Measurements from ENCODE around the gene SPATC1L. TPM values are rescaled to one million over a fixed set of nuclear protein-coding genes. Genes with fewer than 3 reads are reported as not detected.
A peak's percentile ranks its signal among the peaks of the same experiment; 100 is the strongest.

The SPATC1L gene
- total and polyA plus RNA-seq, 4 experiments from 2014 or later: 6.0 to 6.9 (median 6.6) TPM

- Mint-ChIP-seq H3K27ac (no peak overlapping the region), H3K36me3 (no peaks in the 10 kb centered on the region), H3K4me3 (no peak overlapping the region), H3K4me1 (peaks cover 0 to 6% (median 0%) of the 10 kb centered on the region in 4 donors), H3K27me3 (peaks cover 0 to under 1% of the 10 kb centered on the region in 2 donors), H3K9me3 (no peaks in the 10 kb centered on the region)
- no peak overlapping the region for H3K4me3 ChIP-seq (ENCODE audit: low read length in 2 of 2)
- POLR2A ChIA-PET (ENCODE audit: partially characterized antibody): no interaction called here
- H3K36me3 ChIP-seq (ENCODE audit: insufficient read depth, low read length): no peaks in the 10 kb centered on the region
- intact Hi-C loops (cut with micrococcal nuclease): no loop called here
- CTCF ChIA-PET (ENCODE audit: partially characterized antibody): no interaction called here
- no peaks in the 10 kb centered on the region for H3K9me3 ChIP-seq (ENCODE audit: control insufficient read depth in 1 of 2, low read length in 2 of 2)
- no peaks in the 10 kb centered on the region for H3K4me1 ChIP-seq (ENCODE audit: insufficient read depth, low read length)
- no peak overlapping the region for H3K27ac ChIP-seq (ENCODE audit: low read depth, low read length)
- H3K27me3 ChIP-seq (ENCODE audit: insufficient read depth, low read length): no peaks in the 10 kb centered on the region
- DNase-seq: peak in 1 of 5 donors; percentile 3
These were observed 54.2 kb downstream of the SPATC1L start for GRCh38 chr21:46129846-46130651.

DNA sequence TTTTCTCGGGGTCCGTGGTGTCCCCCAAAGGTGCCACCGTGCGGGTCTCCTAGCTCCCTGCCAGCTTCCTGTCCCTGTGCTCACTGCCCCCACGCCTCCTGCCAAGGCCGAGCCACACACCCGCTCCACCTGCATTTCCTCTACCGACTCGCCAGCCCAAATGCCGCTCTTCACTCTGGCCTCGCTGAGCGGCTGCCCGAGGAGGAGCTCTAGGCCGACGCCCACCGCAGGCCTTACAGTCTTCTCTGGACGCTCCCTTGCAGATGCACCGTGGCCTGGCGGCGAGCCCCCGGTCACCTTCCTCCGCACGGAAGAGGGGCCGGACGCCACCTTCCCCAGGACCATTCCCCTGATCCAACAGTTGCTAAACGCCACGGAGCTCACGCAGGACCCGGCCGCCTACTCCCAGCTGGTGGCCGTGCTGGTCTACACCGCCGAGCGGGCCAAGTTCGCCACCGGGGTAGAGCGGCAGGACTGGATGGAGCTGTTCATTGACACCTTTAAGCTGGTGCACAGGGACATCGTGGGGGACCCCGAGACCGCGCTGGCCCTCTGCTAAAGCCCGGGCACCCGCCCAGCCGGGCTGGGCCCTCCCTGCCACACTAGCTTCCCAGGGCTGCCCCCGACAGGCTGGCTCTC is 55.2 kb downstream of the SPATC1L start:
- ChIA-PET POLR2A (ENCODE audit: partially characterized antibody) (no interaction called here), CTCF (ENCODE audit: partially characterized antibody) (no interaction called here)
- Mint-ChIP-seq H3K9me3 (no peaks in the 10 kb centered on the region), H3K4me1 (peaks cover 0 to 6% (median 0%) of the 10 kb centered on the region in 4 donors), H3K4me3 (no peak overlapping the region), H3K36me3 (no peaks in the 10 kb centered on the region), H3K27ac (no peak overlapping the region), H3K27me3 (no peaks in the 10 kb centered on the region)
- H3K4me3 ChIP-seq (ENCODE audit: low read length in 2 of 2): no peak overlapping the region
- intact Hi-C loops (cut with micrococcal nuclease): no loop called here
- no peak overlapping the region for H3K27ac ChIP-seq (ENCODE audit: low read depth, low read length)
- no peaks in the 10 kb centered on the region for H3K4me1 ChIP-seq (ENCODE audit: insufficient read depth, low read length)
- peak in 1 of 5 donors; percentile 17 for DNase-seq
- no peaks in the 10 kb centered on the region for H3K9me3 ChIP-seq (ENCODE audit: control insufficient read depth in 1 of 2, low read length in 2 of 2)
- H3K27me3 ChIP-seq (ENCODE audit: insufficient read depth, low read length): no peaks in the 10 kb centered on the region
- H3K36me3 ChIP-seq (ENCODE audit: insufficient read depth, low read length): no peaks in the 10 kb centered on the region

- Mint-ChIP-seq H3K9me3 (no peaks in the 10 kb centered on the region), H3K4me1 (peaks cover 0 to 6% (median 0%) of the 10 kb centered on the region in 4 donors), H3K27me3 (no peaks in the 10 kb centered on the region), H3K36me3 (no peaks in the 10 kb centered on the region), H3K4me3 (no peak overlapping the region), H3K27ac (no peak overlapping the region)
- ChIA-PET POLR2A (ENCODE audit: partially characterized antibody) (no interaction called here), CTCF (ENCODE audit: partially characterized antibody) (no interaction called here)
- Histone ChIP-seq H3K9me3 (ENCODE audit: control insufficient read depth in 1 of 2, low read length in 2 of 2) (no peaks in the 10 kb centered on the region), H3K4me3 (ENCODE audit: low read length in 2 of 2) (no peak overlapping the region), H3K27ac (ENCODE audit: low read depth, low read length) (no peak overlapping the region), H3K27me3 (ENCODE audit: insufficient read depth, low read length) (no peaks in the 10 kb centered on the region), H3K4me1 (ENCODE audit: insufficient read depth, low read length) (no peaks in the 10 kb centered on the region), H3K36me3 (ENCODE audit: insufficient read depth, low read length) (no peaks in the 10 kb centered on the region)
- intact Hi-C loops (cut with micrococcal nuclease): no loop called here
- DNase-seq: peak in 1 of 5 donors; percentile 23
These were observed 55.9 kb downstream of the SPATC1L start for GRCh38 chr21:46128106-46128932.

- no peak overlapping the region for H3K4me3 ChIP-seq (ENCODE audit: low read length in 2 of 2)
- no peaks in the 10 kb centered on the region for H3K27me3 ChIP-seq (ENCODE audit: insufficient read depth, low read length)
- Mint-ChIP-seq H3K36me3 (no peaks in the 10 kb centered on the region), H3K4me1 (peaks cover 0 to 6% (median 0%) of the 10 kb centered on the region in 4 donors), H3K27ac (no peak overlapping the region), H3K9me3 (no peaks in the 10 kb centered on the region), H3K27me3 (no peaks in the 10 kb centered on the region), H3K4me3 (no peak overlapping the region)
- H3K27ac ChIP-seq (ENCODE audit: low read depth, low read length): no peak overlapping the region
- no peaks in the 10 kb centered on the region for H3K9me3 ChIP-seq (ENCODE audit: control insufficient read depth in 1 of 2, low read length in 2 of 2)
- H3K36me3 ChIP-seq (ENCODE audit: insufficient read depth, low read length): no peaks in the 10 kb centered on the region
- POLR2A ChIA-PET (ENCODE audit: partially characterized antibody): no interaction called here
- no peaks in the 10 kb centered on the region for H3K4me1 ChIP-seq (ENCODE audit: insufficient read depth, low read length)
- CTCF ChIA-PET (ENCODE audit: partially characterized antibody): no interaction called here
- intact Hi-C loops (cut with micrococcal nuclease): no loop called here
- peak in 1 of 5 donors; percentile 15 for DNase-seq
These were observed 56.8 kb downstream of the SPATC1L start for GRCh38 chr21:46127239-46128105.

GRCh38 chr21:46126309-46127238 is 57.7 kb downstream of the SPATC1L start:
- no peaks in the 10 kb centered on the region for H3K36me3 Mint-ChIP-seq
- DNase-seq: peak in 1 of 5 donors; percentile 27
- Histone ChIP-seq H3K36me3 (ENCODE audit: insufficient read depth, low read length) (no peaks in the 10 kb centered on the region), H3K9me3 (ENCODE audit: control insufficient read depth in 1 of 2, low read length in 2 of 2) (no peaks in the 10 kb centered on the region), H3K27me3 (ENCODE audit: insufficient read depth, low read length) (no peaks in the 10 kb centered on the region), H3K4me3 (ENCODE audit: low read length in 2 of 2) (no peak overlapping the region), H3K27ac (ENCODE audit: low read depth, low read length) (no peak overlapping the region), H3K4me1 (ENCODE audit: insufficient read depth, low read length) (no peaks in the 10 kb centered on the region)
- POLR2A ChIA-PET (ENCODE audit: partially characterized antibody): no interaction called here
- H3K27me3 Mint-ChIP-seq: no peaks in the 10 kb centered on the region
- H3K4me3 Mint-ChIP-seq: no peak overlapping the region
- intact Hi-C loops (cut with micrococcal nuclease): no loop called here
- no peaks in the 10 kb centered on the region for H3K9me3 Mint-ChIP-seq
- CTCF ChIA-PET (ENCODE audit: partially characterized antibody): no interaction called here
- no peak overlapping the region for H3K27ac Mint-ChIP-seq
- H3K4me1 Mint-ChIP-seq: peaks cover 0 to 6% (median 0%) of the 10 kb centered on the region in 4 donors

DNA sequence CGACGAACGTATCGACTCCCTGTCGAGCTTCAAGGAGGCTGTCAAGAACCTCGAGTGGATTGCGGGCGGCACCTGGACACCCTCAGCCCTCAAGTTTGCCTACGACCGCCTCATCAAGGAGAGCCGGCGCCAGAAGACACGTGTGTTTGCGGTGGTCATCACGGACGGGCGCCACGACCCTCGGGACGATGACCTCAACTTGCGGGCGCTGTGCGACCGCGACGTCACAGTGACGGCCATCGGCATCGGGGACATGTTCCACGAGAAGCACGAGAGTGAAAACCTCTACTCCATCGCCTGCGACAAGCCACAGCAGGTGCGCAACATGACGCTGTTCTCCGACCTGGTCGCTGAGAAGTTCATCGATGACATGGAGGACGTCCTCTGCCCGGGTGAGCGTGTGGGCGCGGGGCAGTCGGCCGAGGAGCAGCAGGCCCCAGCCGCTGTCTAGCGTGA is 58.4 kb downstream of the SPATC1L start:
- H3K36me3 Mint-ChIP-seq: no peaks in the 10 kb centered on the region
- peaks cover 0 to 6% (median 0%) of the 10 kb centered on the region in 4 donors for H3K4me1 Mint-ChIP-seq
- no peak overlapping the region for H3K4me3 Mint-ChIP-seq
- Histone ChIP-seq H3K9me3 (ENCODE audit: control insufficient read depth in 1 of 2, low read length in 2 of 2) (no peaks in the 10 kb centered on the region), H3K4me3 (ENCODE audit: low read length in 2 of 2) (no peak overlapping the region), H3K4me1 (ENCODE audit: insufficient read depth, low read length) (no peaks in the 10 kb centered on the region), H3K27ac (ENCODE audit: low read depth, low read length) (no peak overlapping the region), H3K27me3 (ENCODE audit: insufficient read depth, low read length) (no peaks in the 10 kb centered on the region), H3K36me3 (ENCODE audit: insufficient read depth, low read length) (no peaks in the 10 kb centered on the region)
- ChIA-PET CTCF (ENCODE audit: partially characterized antibody) (no interaction called here), POLR2A (ENCODE audit: partially characterized antibody) (no interaction called here)
- no peaks in the 10 kb centered on the region for H3K9me3 Mint-ChIP-seq
- peak overlapping the region in 1 of 7 donors; percentile 42 for H3K27ac Mint-ChIP-seq
- no peaks in the 10 kb centered on the region for H3K27me3 Mint-ChIP-seq
- intact Hi-C loops (cut with micrococcal nuclease): no loop called here
- DNase-seq: peak in 1 of 5 donors; percentile 4
